Caco-2 (cell line): Measurements from ENCODE around the gene TMPRSS7. TPM values are rescaled to one million over a fixed set of nuclear protein-coding genes. Genes with fewer than 3 reads are reported as not detected.

Experiments used
- BruUV-seq: library from RNA; stranded (reverse); fragments of 400-500 nt; replicated peaks from 2 replicates; lab custom pipeline; 2021; lab: Mats Ljungman, UMichigan
- CTCF ChIA-PET: fragments of 300-600 bp; sonication (Branson Sonifier 250); formaldehyde crosslinking; loops from one replicate; lab custom pipeline; 2022; ENCODE audit warnings: antibody characterized with exemption; lab: Charles Lee
- POLR2A ChIA-PET: fragments of 300-600 bp; sonication (Branson Sonifier 250); formaldehyde crosslinking; loops from one replicate; lab custom pipeline; 2022; ENCODE audit warnings: antibody characterized with exemption; lab: Charles Lee
- DNase-seq, 2 experiments: peaks; one replicate each; pipeline versions ENCODE4 v3.0.0 to v3.0.0-alpha.2; 2020 to 2022
- H3K27me3 ChIP-seq: replicated peaks from 2 replicates; pipeline ENCODE4 v1.6.0; 2011; ENCODE audit warnings: low read length; ENCODE audit not compliant: control insufficient read depth, insufficient read depth
- H3K36me3 ChIP-seq: 2 replicates; pipeline ENCODE4 v1.5.1; 2011; ENCODE audit warnings: low read length; ENCODE audit not compliant: control insufficient read depth, insufficient read depth
- H3K4me1 ChIP-seq: fragments of 250-450 bp; sonication (Bioruptor Pico); 2 replicates; pipeline ENCODE4 v1.5.1; 2020; ENCODE audit warnings: mild to moderate bottlenecking
- H3K4me3 ChIP-seq: 2 replicates; pipeline ENCODE4 v1.5.1; 2011; ENCODE audit warnings: low read depth, mild to moderate bottlenecking, control low read depth, low read length
- H3K9me3 ChIP-seq: fragments of 250-450 bp; sonication (Bioruptor Pico); 2 replicates; pipeline ENCODE4 v1.5.1; 2020; ENCODE audit warnings: mild to moderate bottlenecking, moderate library complexity
- H3K27ac Mint-ChIP-seq: one replicate; pipeline ENCODE4 v1.8.0; 2022; ENCODE audit warnings: mixed read lengths; ENCODE audit not compliant: unreplicated experiment
- H3K27me3 Mint-ChIP-seq: one replicate; pipeline ENCODE4 v1.8.0; 2022; ENCODE audit warnings: mixed read lengths; ENCODE audit not compliant: insufficient read depth, unreplicated experiment
- H3K36me3 Mint-ChIP-seq: one replicate; pipeline ENCODE4 v1.8.0; 2022; ENCODE audit warnings: mild to moderate bottlenecking, mixed read lengths; ENCODE audit not compliant: insufficient read depth, unreplicated experiment
- H3K4me1 Mint-ChIP-seq: one replicate; pipeline ENCODE4 v1.8.0; 2022; ENCODE audit warnings: low read depth, mixed read lengths; ENCODE audit not compliant: unreplicated experiment
- H3K4me3 Mint-ChIP-seq: one replicate; pipeline ENCODE4 v1.8.0; 2022; ENCODE audit warnings: mild to moderate bottlenecking, moderate library complexity, mixed read lengths; ENCODE audit not compliant: unreplicated experiment
- H3K9me3 Mint-ChIP-seq: one replicate; pipeline ENCODE4 v1.8.0; 2022; ENCODE audit warnings: mixed read lengths; ENCODE audit not compliant: unreplicated experiment
- intact Hi-C: fragments of 100-400 bp; cut with micrococcal nuclease; formaldehyde crosslinking; loops from one replicate; pipeline ENCODE4 v1.10.0; 2022; ENCODE audit not compliant: unreplicated experiment
- total RNA-seq: library from RNA; stranded (reverse); gene quantifications from 2 replicates; pipeline ENCODE4 v1.2.3, GENCODE V29; 2022
- TF ChIP-seq, protein P1 (sequence below), 2 experiments: fragments of 200-600 bp in 1 of 2; IDR thresholded peaks; 1 replicate in 1 of 2; 2 replicates in 1 of 2; pipeline versions ENCODE4 v1.5.1 to v1.8.0; 2011 to 2022; ENCODE audit warnings: antibody characterized with exemption in 1 of 2, control low read depth in 1 of 2, inconsistent platforms in 1 of 2, low read depth in 1 of 2, low read length in 1 of 2, mild to moderate bottlenecking in 1 of 2, moderate library complexity in 1 of 2; ENCODE audit not compliant: insufficient read depth in 1 of 2, severe bottlenecking in 1 of 2, unreplicated experiment in 1 of 2

The TMPRSS7 gene
- total RNA-seq, 1 experiment from 2014 or later = 0.36 TPM

- POLR2A ChIA-PET = no interaction called here
- Mint-ChIP-seq H3K27ac (no peak overlapping the region), H3K4me3 (no peak overlapping the region), H3K27me3 (no peaks in the 10 kb centered on the region), H3K9me3 (no peaks in the 10 kb centered on the region), H3K36me3 (peaks cover 58% of the 10 kb centered on the region), H3K4me1 (peaks cover 19% of the 10 kb centered on the region)
- Histone ChIP-seq H3K9me3 (no peaks in the 10 kb centered on the region), H3K4me3 (no peak overlapping the region), H3K27me3 (no peaks in the 10 kb centered on the region), H3K36me3 (peaks cover 3% of the 10 kb centered on the region; the same call in 1 of the 2 replicates), H3K4me1 (peaks cover 28% of the 10 kb centered on the region)
- intact Hi-C loops = no loop called here
- CTCF ChIA-PET = no interaction called here
- DNase-seq = no peak
- BruUV-seq = no TSS peak
- TF ChIP-seq, protein P1, sequence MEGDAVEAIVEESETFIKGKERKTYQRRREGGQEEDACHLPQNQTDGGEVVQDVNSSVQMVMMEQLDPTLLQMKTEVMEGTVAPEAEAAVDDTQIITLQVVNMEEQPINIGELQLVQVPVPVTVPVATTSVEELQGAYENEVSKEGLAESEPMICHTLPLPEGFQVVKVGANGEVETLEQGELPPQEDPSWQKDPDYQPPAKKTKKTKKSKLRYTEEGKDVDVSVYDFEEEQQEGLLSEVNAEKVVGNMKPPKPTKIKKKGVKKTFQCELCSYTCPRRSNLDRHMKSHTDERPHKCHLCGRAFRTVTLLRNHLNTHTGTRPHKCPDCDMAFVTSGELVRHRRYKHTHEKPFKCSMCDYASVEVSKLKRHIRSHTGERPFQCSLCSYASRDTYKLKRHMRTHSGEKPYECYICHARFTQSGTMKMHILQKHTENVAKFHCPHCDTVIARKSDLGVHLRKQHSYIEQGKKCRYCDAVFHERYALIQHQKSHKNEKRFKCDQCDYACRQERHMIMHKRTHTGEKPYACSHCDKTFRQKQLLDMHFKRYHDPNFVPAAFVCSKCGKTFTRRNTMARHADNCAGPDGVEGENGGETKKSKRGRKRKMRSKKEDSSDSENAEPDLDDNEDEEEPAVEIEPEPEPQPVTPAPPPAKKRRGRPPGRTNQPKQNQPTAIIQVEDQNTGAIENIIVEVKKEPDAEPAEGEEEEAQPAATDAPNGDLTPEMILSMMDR (IDR thresholded peaks at IDR 0.05; ENCODE audit: insufficient read depth in 1 of 2, low read depth in 1 of 2, low read length in 1 of 2, severe bottlenecking in 1 of 2, unreplicated experiment in 1 of 2) = no peak
Observed at GRCh38 chr3:112122870-112123269, 88.3 kb downstream of the TMPRSS7 start.

DNA sequence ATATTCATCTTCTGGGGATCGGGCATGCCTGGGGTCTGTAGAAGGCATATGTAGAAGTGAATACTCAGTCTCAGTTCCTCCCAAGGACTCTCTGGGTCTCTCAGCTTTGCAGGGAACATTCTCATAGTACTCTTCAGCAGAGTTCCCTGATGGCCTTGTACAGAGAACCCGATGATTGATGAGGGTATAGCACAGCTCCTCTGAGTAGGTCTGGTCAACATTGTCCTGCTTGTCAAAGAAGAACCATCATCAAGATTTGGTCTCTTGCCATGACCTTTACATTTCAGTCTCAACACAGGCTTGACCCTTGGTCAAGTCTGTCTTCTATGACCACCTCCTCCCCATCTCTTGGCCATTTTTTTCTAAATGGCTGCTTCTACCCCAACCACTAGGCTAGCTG lies 89.0 kb downstream of the TMPRSS7 start:
- Mint-ChIP-seq H3K4me1 (peaks cover 19% of the 10 kb centered on the region), H3K9me3 (no peaks in the 10 kb centered on the region), H3K27me3 (no peaks in the 10 kb centered on the region), H3K4me3 (no peak overlapping the region), H3K36me3 (peaks cover 54% of the 10 kb centered on the region), H3K27ac (no peak overlapping the region)
- POLR2A ChIA-PET = no interaction called here
- peaks cover 35% of the 10 kb centered on the region for H3K4me1 ChIP-seq
- TF ChIP-seq, protein P1 (IDR thresholded peaks at IDR 0.05; ENCODE audit: insufficient read depth in 1 of 2, low read depth in 1 of 2, low read length in 1 of 2, severe bottlenecking in 1 of 2, unreplicated experiment in 1 of 2) = no peak
- BruUV-seq = no TSS peak
- CTCF ChIA-PET = no interaction called here
- DNase-seq = no peak
- intact Hi-C loops = no loop called here
- no peaks in the 10 kb centered on the region for H3K27me3 ChIP-seq
- peaks cover 3% of the 10 kb centered on the region; the same call in 1 of the 2 replicates for H3K36me3 ChIP-seq
- no peaks in the 10 kb centered on the region for H3K9me3 ChIP-seq
- H3K4me3 ChIP-seq = no peak overlapping the region

DNA sequence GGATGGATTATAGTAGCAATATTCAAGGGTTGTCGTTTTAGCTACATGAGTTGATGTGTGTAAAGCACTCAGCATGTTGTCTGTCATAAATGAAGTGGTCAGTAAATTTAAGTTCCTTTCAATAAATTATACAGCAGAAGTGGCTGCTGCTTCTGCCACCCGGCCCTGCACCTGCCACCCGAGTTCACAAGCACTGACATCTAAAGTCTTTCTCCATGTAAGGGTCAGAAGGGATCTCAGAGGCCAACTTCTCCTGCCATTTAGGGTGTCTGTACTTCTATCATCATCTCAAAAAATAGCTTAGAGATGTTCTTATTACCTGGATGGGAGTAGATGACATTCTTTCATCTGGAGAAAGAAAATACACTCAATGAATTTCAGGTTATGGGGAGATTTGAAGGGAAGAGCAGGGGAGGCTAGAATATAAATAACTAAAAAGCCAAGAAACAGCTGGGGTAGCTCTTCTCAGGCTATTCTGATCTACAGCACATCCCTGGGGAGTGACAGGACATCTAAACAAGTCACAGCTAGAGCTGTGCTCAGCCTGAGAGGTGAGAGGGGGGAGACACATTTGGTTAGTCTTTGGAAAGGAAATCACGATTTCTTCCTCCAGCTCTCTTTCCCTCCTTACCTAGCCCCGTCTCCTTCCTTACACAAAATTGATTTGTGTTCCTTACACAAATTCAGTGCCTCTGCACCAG lies 90.5 kb downstream of the TMPRSS7 start:
- TF ChIP-seq, protein P1 (IDR thresholded peaks at IDR 0.05; ENCODE audit: insufficient read depth in 1 of 2, low read depth in 1 of 2, low read length in 1 of 2, severe bottlenecking in 1 of 2, unreplicated experiment in 1 of 2) = no peak
- no peak overlapping the region for H3K4me3 Mint-ChIP-seq
- H3K36me3 Mint-ChIP-seq = peaks cover 44% of the 10 kb centered on the region
- Histone ChIP-seq H3K9me3 (no peaks in the 10 kb centered on the region), H3K36me3 (0 out of 2 replicates have a peak, but pooled peaks cover 1% of the 10 kb centered on the region), H3K4me1 (peaks cover 50% of the 10 kb centered on the region), H3K27me3 (no peaks in the 10 kb centered on the region), H3K4me3 (no peak overlapping the region)
- POLR2A ChIA-PET = no interaction called here
- H3K4me1 Mint-ChIP-seq = peaks cover 29% of the 10 kb centered on the region
- H3K27ac Mint-ChIP-seq = no peak overlapping the region
- intact Hi-C loops = no loop called here
- no peaks in the 10 kb centered on the region for H3K27me3 Mint-ChIP-seq
- DNase-seq = no peak
- CTCF ChIA-PET = interaction anchor here (0.9 to 2.3 kb wide), 2 partner anchors 12 to 13 kb away, joined by 3 to 15 read pairs; no protein-coding TSS in a partner anchor
- no TSS peak for BruUV-seq
- no peaks in the 10 kb centered on the region for H3K9me3 Mint-ChIP-seq
